ENCODE measurements around the gene MAP3K3. TPM values are rescaled to one million over a fixed set of nuclear protein-coding genes. Genes with fewer than 3 reads are reported as not detected.

MAP3K3 gene
- total and polyA plus RNA-seq, 2 donors (not counting 1 experiment from before 2014, with no cell fraction given), result 49.1 to 74.7 TPM

DNA sequence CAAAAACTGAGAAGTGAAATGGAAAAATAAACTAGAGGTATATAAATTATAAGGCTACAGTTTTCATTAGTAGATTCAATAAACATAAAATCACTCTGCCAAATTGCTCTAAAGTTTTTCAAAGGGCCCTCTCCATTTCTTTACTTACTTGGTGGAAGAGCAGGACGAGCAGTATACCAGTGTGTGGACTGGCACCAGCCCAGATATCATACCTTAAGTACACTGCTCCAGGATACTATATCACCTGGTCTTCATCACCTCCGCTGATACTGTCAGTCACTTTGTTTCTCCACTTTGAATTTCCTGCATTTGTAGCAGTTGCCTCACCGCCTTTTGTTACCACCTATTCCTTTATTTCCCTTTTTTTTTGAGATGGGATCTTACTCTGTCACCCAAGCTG is 37.6 kb downstream of the MAP3K3 start:
- peaks cover 7% of the 10 kb centered on the region for H3K4me1 Mint-ChIP-seq
- H3K4me3 ChIP-seq (ENCODE audit: control extremely low read depth in 1 of 5, extremely low read depth in 1 of 5, insufficient read depth in 1 of 5, low read depth in 2 of 5, low read length in 4 of 5), result no peak overlapping the region
- no peak overlapping the region for H3K27ac ChIP-seq (ENCODE audit: low read length in 2 of 2)
- intact Hi-C loops (cut with micrococcal nuclease), result no loop called here
- CTCF ChIA-PET, result no interaction called here
- H3K9ac ChIP-seq (ENCODE audit: low read length), result no peak overlapping the region
- no peak for ATAC-seq (ENCODE audit: low read depth)
- 94% methylated on average over 3 of the region's 3 CpGs for WGBS (ENCODE audit: insufficient coverage)
- H3K9me3 ChIP-seq (ENCODE audit: control extremely low read depth in 1 of 3, control insufficient read depth in 2 of 3, insufficient read depth in 1 of 3, low read length in 2 of 3), result no peaks in the 10 kb centered on the region
- TF ChIP-seq EZH2 (IDR thresholded peaks at IDR 0.05; ENCODE audit: borderline replicate concordance, insufficient read depth, low read depth, low read length, poor library complexity, severe bottlenecking), result no peak
- TF ChIP-seq, protein P1, sequence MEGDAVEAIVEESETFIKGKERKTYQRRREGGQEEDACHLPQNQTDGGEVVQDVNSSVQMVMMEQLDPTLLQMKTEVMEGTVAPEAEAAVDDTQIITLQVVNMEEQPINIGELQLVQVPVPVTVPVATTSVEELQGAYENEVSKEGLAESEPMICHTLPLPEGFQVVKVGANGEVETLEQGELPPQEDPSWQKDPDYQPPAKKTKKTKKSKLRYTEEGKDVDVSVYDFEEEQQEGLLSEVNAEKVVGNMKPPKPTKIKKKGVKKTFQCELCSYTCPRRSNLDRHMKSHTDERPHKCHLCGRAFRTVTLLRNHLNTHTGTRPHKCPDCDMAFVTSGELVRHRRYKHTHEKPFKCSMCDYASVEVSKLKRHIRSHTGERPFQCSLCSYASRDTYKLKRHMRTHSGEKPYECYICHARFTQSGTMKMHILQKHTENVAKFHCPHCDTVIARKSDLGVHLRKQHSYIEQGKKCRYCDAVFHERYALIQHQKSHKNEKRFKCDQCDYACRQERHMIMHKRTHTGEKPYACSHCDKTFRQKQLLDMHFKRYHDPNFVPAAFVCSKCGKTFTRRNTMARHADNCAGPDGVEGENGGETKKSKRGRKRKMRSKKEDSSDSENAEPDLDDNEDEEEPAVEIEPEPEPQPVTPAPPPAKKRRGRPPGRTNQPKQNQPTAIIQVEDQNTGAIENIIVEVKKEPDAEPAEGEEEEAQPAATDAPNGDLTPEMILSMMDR (IDR thresholded peaks at IDR 0.05), result no peak
- no peak overlapping the region for H3K4me2 ChIP-seq (replicated peaks; ENCODE audit: low read depth, low read length, poor library complexity, severe bottlenecking)
- no peak overlapping the region for H3K4me3 Mint-ChIP-seq
- H2AFZ ChIP-seq (ENCODE audit: insufficient read depth, low read depth, low read length, poor library complexity, severe bottlenecking), result no peak overlapping the region
- peaks cover 0 to 4% of the 10 kb centered on the region in 2 donors for H3K4me1 ChIP-seq (ENCODE audit: control insufficient read depth in 2 of 2, insufficient read depth in 2 of 2, low read length in 2 of 2)
- H3K27me3 Mint-ChIP-seq, result no peaks in the 10 kb centered on the region
- POLR2A ChIA-PET, result interaction anchor here (0.7 kb wide), 1 partner anchor 32 kb away, joined by 3 read pairs; no protein-coding TSS in a partner anchor
- H3K9me3 Mint-ChIP-seq (ENCODE audit: insufficient read depth), result no peaks in the 10 kb centered on the region
- H3K79me2 ChIP-seq (ENCODE audit: control insufficient read depth, insufficient read depth, low read length), result peaks cover 4% of the 10 kb centered on the region
- no peak overlapping the region for H3K27ac Mint-ChIP-seq
- H3K36me3 ChIP-seq (replicated peaks in 1 of 2; ENCODE audit: control extremely low read depth in 1 of 2, control insufficient read depth in 1 of 2, extremely low read depth in 1 of 2, insufficient read depth in 2 of 2, low read length in 1 of 2), result peaks cover 8 to 44% of the 10 kb centered on the region in 2 experiments
- no peak for DNase-seq
- no peaks in the 10 kb centered on the region for H3K27me3 ChIP-seq (replicated peaks in 1 of 4; ENCODE audit: control extremely low read depth in 1 of 4, control insufficient read depth in 3 of 4, insufficient read depth in 4 of 4, low read length in 3 of 4)
- H4K20me1 ChIP-seq (ENCODE audit: control insufficient read depth, insufficient read depth, low read length, poor library complexity, severe bottlenecking), result no peaks in the 10 kb centered on the region

DNA sequence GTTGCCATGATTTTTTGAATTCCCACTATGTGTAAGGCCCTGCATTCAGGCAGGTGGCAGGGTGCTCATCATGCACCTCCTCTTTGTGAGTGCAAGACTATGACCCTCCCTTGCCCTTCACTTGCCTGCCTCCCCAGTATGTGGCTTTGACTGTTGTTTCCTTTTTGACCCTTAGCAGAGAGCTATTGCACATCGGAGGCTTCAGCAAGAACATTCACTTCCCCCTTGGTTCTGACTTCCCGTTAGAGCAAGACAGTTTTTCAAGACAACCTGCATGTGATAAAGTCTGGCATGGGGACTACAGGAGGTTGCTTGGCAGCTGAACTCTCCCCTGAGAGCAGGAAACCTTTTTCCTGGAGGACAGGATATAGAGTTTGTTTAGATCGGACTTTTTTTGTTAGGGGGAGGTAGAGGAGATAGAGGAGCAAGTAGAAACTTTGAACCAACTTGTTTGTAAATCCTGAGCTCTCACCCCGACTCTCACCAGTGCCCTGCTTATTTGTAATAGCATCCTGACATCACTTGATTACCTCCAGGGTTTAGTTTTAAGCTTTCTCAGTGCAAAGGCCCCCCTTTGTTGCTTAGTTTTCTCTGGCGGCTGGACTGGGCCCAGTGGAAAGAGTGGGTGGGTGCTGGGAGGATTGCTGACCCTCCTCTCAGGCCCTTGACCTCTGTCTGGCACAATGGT is 43.5 kb downstream of the MAP3K3 start:
- ATAC-seq (ENCODE audit: low read depth), result peak; percentile 84
- H3K9ac ChIP-seq (ENCODE audit: low read length), result peak overlapping the region; percentile 29
- H3K4me1 ChIP-seq (ENCODE audit: control insufficient read depth in 2 of 2, insufficient read depth in 2 of 2, low read length in 2 of 2), result peaks cover 28 to 40% of the 10 kb centered on the region in 2 donors
- intact Hi-C loops (cut with micrococcal nuclease), result loop anchor here (5.0 kb wide), 1 partner anchor 43 kb away; the partner anchor contains the start of gene MAP3K3
- DNase-seq, result peak; percentile 66
- peak overlapping the region; percentile 96 for H3K27ac Mint-ChIP-seq
- TF ChIP-seq, protein P1 (IDR thresholded peaks at IDR 0.05), result no peak
- no peak for TF ChIP-seq EZH2 (IDR thresholded peaks at IDR 0.05; ENCODE audit: borderline replicate concordance, insufficient read depth, low read depth, low read length, poor library complexity, severe bottlenecking)
- H3K9me3 ChIP-seq (ENCODE audit: control extremely low read depth in 1 of 3, control insufficient read depth in 2 of 3, insufficient read depth in 1 of 3, low read length in 2 of 3), result no peaks in the 10 kb centered on the region
- H2AFZ ChIP-seq (ENCODE audit: insufficient read depth, low read depth, low read length, poor library complexity, severe bottlenecking), result peak overlapping the region; percentile 57
- peaks cover 12% of the 10 kb centered on the region for H3K79me2 ChIP-seq (ENCODE audit: control insufficient read depth, insufficient read depth, low read length)
- no peaks in the 10 kb centered on the region for H4K20me1 ChIP-seq (ENCODE audit: control insufficient read depth, insufficient read depth, low read length, poor library complexity, severe bottlenecking)
- no peak overlapping the region for H3K4me3 ChIP-seq (ENCODE audit: control extremely low read depth in 1 of 5, extremely low read depth in 1 of 5, insufficient read depth in 1 of 5, low read depth in 2 of 5, low read length in 4 of 5)
- peak overlapping the region; percentile 48 for H3K4me2 ChIP-seq (replicated peaks; ENCODE audit: low read depth, low read length, poor library complexity, severe bottlenecking)
- WGBS (ENCODE audit: insufficient coverage), result 13% methylated on average over 2 of the region's 5 CpGs
- no peaks in the 10 kb centered on the region for H3K27me3 ChIP-seq (replicated peaks in 1 of 4; ENCODE audit: control extremely low read depth in 1 of 4, control insufficient read depth in 3 of 4, insufficient read depth in 4 of 4, low read length in 3 of 4)
- peaks cover 37% of the 10 kb centered on the region for H3K4me1 Mint-ChIP-seq
- no peaks in the 10 kb centered on the region for H3K27me3 Mint-ChIP-seq
- peak overlapping the region; percentile 71 to 76 for H3K27ac ChIP-seq (ENCODE audit: low read length in 2 of 2)
- ChIA-PET POLR2A (interaction anchor here (0.6 to 1.7 kb wide), 7 partner anchors 15 to 70 kb away, joined by 3 to 7 read pairs (median 3); partner anchors contain the start of gene MAP3K3), CTCF (interaction anchor here (0.7 to 2.6 kb wide), 10 partner anchors 9 to 259 kb away, joined by 3 to 10 read pairs (median 3); no protein-coding TSS in a partner anchor)
- peaks cover 17 to 46% of the 10 kb centered on the region in 2 experiments for H3K36me3 ChIP-seq (replicated peaks in 1 of 2; ENCODE audit: control extremely low read depth in 1 of 2, control insufficient read depth in 1 of 2, extremely low read depth in 1 of 2, insufficient read depth in 2 of 2, low read length in 1 of 2)
- peak overlapping the region; percentile 77 for H3K4me3 Mint-ChIP-seq
- no peaks in the 10 kb centered on the region for H3K9me3 Mint-ChIP-seq (ENCODE audit: insufficient read depth)
